NCI-H82 treated with DMSO at 0.1 percent for 48 hours (cell line): ENCODE measurements around the gene CFAP77.

Experiments
- DNase-seq: peaks from one replicate; lab custom pipeline; 2025; ENCODE audit not compliant: unreplicated experiment; lab: John Stamatoyannopoulos, UW

CFAP77 gene

GRCh38 chr9:132447346-132447745 is 37.3 kb downstream of the CFAP77 start:
- DNase-seq, result no peak

- DNase-seq, result no peak
Observed at GRCh38 chr9:132447902-132448301, 37.9 kb downstream of the CFAP77 start.

- no peak for DNase-seq
Observed at GRCh38 chr9:132451276-132451675, 41.3 kb downstream of the CFAP77 start.

GRCh38 chr9:132456241-132456640 is 46.2 kb downstream of the CFAP77 start:
- DNase-seq, result no peak

- no peak for DNase-seq
Observed at GRCh38 chr9:132457504-132458236, 47.7 kb downstream of the CFAP77 start.

- no peak for DNase-seq
Observed at GRCh38 chr9:132458432-132458831, 48.4 kb downstream of the CFAP77 start.

- DNase-seq, result no peak
Observed at GRCh38 chr9:132459661-132460060, 49.6 kb downstream of the CFAP77 start.

GRCh38 chr9:132460240-132460639 is 50.2 kb downstream of the CFAP77 start:
- no peak for DNase-seq

- DNase-seq, result no peak
Observed at GRCh38 chr9:132461281-132461896, 51.4 kb downstream of the CFAP77 start.

- no peak for DNase-seq
Observed at GRCh38 chr9:132461971-132462370, 52.0 kb downstream of the CFAP77 start.

- no peak for DNase-seq
Observed at GRCh38 chr9:132464547-132464946, 54.5 kb downstream of the CFAP77 start.

GRCh38 chr9:132465131-132465635 is 55.2 kb downstream of the CFAP77 start:
- no peak for DNase-seq

GRCh38 chr9:132472199-132472598 is 62.2 kb downstream of the CFAP77 start:
- no peak for DNase-seq

GRCh38 chr9:132472599-132472998 is 62.6 kb downstream of the CFAP77 start:
- no peak for DNase-seq

GRCh38 chr9:132474253-132474652 is 64.2 kb downstream of the CFAP77 start:
- no peak for DNase-seq

GRCh38 chr9:132478353-132479050 is 68.5 kb downstream of the CFAP77 start:
- no peak for DNase-seq

- DNase-seq, result no peak
Observed at GRCh38 chr9:132479733-132480132, 69.7 kb downstream of the CFAP77 start.

GRCh38 chr9:132481053-132481849 is 71.2 kb downstream of the CFAP77 start:
- DNase-seq, result no peak

- DNase-seq, result no peak
Observed at GRCh38 chr9:132482196-132482813, 72.3 kb downstream of the CFAP77 start.

GRCh38 chr9:132485393-132485792 is 75.4 kb downstream of the CFAP77 start:
- no peak for DNase-seq
